ENCODE data around the gene TMEM169.

TMEM169 gene

GRCh38 chr2:216131175-216131926, 49.6 kb downstream of the TMEM169 start:
- Histone ChIP-seq H3K27ac (ENCODE audit: low read depth, low read length, poor library complexity, severe bottlenecking) (no peak overlapping the region), H4K20me1 (ENCODE audit: insufficient read depth, low read length) (no peaks in the 10 kb centered on the region; the same call in none of the 2 replicates), H3F3A (ENCODE audit: insufficient read depth, low read length) (no peaks in the 10 kb centered on the region), H3K9me3 (ENCODE audit: low read length) (no peaks in the 10 kb centered on the region), H2AFZ (ENCODE audit: low read length) (no peak overlapping the region), H3K4me3 (ENCODE audit: low read depth, low read length, poor library complexity, severe bottlenecking) (no peak overlapping the region), H3K4me1 (ENCODE audit: insufficient read depth, low read length, severe bottlenecking) (no peaks in the 10 kb centered on the region), H3K79me2 (ENCODE audit: insufficient read depth, low read length) (no peaks in the 10 kb centered on the region), H3K9me2 (ENCODE audit: low read depth, low read length) (no peaks in the 10 kb centered on the region), H3K27me3 (ENCODE audit: insufficient read depth, low read length) (no peaks in the 10 kb centered on the region), H3K36me3 (ENCODE audit: insufficient read depth, low read length) (peaks cover 98% of the 10 kb centered on the region), H3K9ac (ENCODE audit: low read length) (no peak overlapping the region), H3K4me2 (ENCODE audit: low read length) (no peak overlapping the region)
- TF ChIP-seq CTCF (IDR thresholded peaks at IDR 0.05; ENCODE audit: low read length) (no peak), EZH2 (IDR thresholded peaks at IDR 0.05; ENCODE audit: borderline replicate concordance, low read length) (no peak)

- no peaks in the 10 kb centered on the region for H3K79me2 ChIP-seq (ENCODE audit: insufficient read depth, low read length)
- no peaks in the 10 kb centered on the region for H3K4me1 ChIP-seq (ENCODE audit: insufficient read depth, low read length, severe bottlenecking)
- no peaks in the 10 kb centered on the region; the same call in none of the 2 replicates for H4K20me1 ChIP-seq (ENCODE audit: insufficient read depth, low read length)
- H3K4me3 ChIP-seq (ENCODE audit: low read depth, low read length, poor library complexity, severe bottlenecking): no peak overlapping the region
- no peak overlapping the region for H3K4me2 ChIP-seq (ENCODE audit: low read length)
- no peaks in the 10 kb centered on the region for H3K9me3 ChIP-seq (ENCODE audit: low read length)
- TF ChIP-seq EZH2 (IDR thresholded peaks at IDR 0.05; ENCODE audit: borderline replicate concordance, low read length) (no peak), CTCF (IDR thresholded peaks at IDR 0.05; ENCODE audit: low read length) (no peak)
- peaks cover 98% of the 10 kb centered on the region for H3K36me3 ChIP-seq (ENCODE audit: insufficient read depth, low read length)
- H3K27me3 ChIP-seq (ENCODE audit: insufficient read depth, low read length): no peaks in the 10 kb centered on the region
- H3K9me2 ChIP-seq (ENCODE audit: low read depth, low read length): no peaks in the 10 kb centered on the region
- H3K9ac ChIP-seq (ENCODE audit: low read length): no peak overlapping the region
- no peak overlapping the region for H2AFZ ChIP-seq (ENCODE audit: low read length)
- H3F3A ChIP-seq (ENCODE audit: insufficient read depth, low read length): no peaks in the 10 kb centered on the region
- no peak overlapping the region for H3K27ac ChIP-seq (ENCODE audit: low read depth, low read length, poor library complexity, severe bottlenecking)
Measured at GRCh38 chr2:216132585-216132984, 50.9 kb downstream of the TMEM169 start.

- TF ChIP-seq EZH2 (IDR thresholded peaks at IDR 0.05; ENCODE audit: borderline replicate concordance, low read length) (no peak), CTCF (IDR thresholded peaks at IDR 0.05; ENCODE audit: low read length) (no peak)
- no peak overlapping the region for H3K27ac ChIP-seq (ENCODE audit: low read depth, low read length, poor library complexity, severe bottlenecking)
- no peaks in the 10 kb centered on the region for H3K9me3 ChIP-seq (ENCODE audit: low read length)
- H4K20me1 ChIP-seq (ENCODE audit: insufficient read depth, low read length): no peaks in the 10 kb centered on the region; the same call in none of the 2 replicates
- H2AFZ ChIP-seq (ENCODE audit: low read length): no peak overlapping the region
- H3K9me2 ChIP-seq (ENCODE audit: low read depth, low read length): no peaks in the 10 kb centered on the region
- no peak overlapping the region for H3K4me2 ChIP-seq (ENCODE audit: low read length)
- no peaks in the 10 kb centered on the region for H3K79me2 ChIP-seq (ENCODE audit: insufficient read depth, low read length)
- H3F3A ChIP-seq (ENCODE audit: insufficient read depth, low read length): no peaks in the 10 kb centered on the region
- H3K4me1 ChIP-seq (ENCODE audit: insufficient read depth, low read length, severe bottlenecking): no peaks in the 10 kb centered on the region
- no peak overlapping the region for H3K9ac ChIP-seq (ENCODE audit: low read length)
- H3K27me3 ChIP-seq (ENCODE audit: insufficient read depth, low read length): no peaks in the 10 kb centered on the region
- no peak overlapping the region for H3K4me3 ChIP-seq (ENCODE audit: low read depth, low read length, poor library complexity, severe bottlenecking)
- peaks cover 98% of the 10 kb centered on the region for H3K36me3 ChIP-seq (ENCODE audit: insufficient read depth, low read length)
Measured at GRCh38 chr2:216133397-216133796, 51.7 kb downstream of the TMEM169 start.
